Omental fat pad (tissue), 4 donors: ENCODE measurements around the gene DLX1. TPM values are rescaled to one million over a fixed set of nuclear protein-coding genes. Genes with fewer than 3 reads are reported as not detected.
"Not testable (repeated sequence)": the region's sequence is repeated elsewhere in the genome, so short reads cannot be mapped to it uniquely, and the experiment has no call there.

Experiments used
- ATAC-seq: fragments of 150-250 bp; one replicate; pipeline ENCODE4 v1.9.1; 2016; ENCODE audit warnings: mild to moderate bottlenecking, moderate library complexity; ENCODE audit not compliant: low FRiP score
- DNase-seq: peaks from one replicate; pipeline ENCODE4 v3.0.0-alpha.2; 2019; ENCODE audit warnings: low spot score
- total RNA-seq, 4 donors: library from RNA; depleted of rRNA; stranded (reverse); fragments of >200 nt; gene quantifications; one replicate each; pipeline ENCODE4 v1.1.0, GENCODE V29; 2016
- TF ChIP-seq, protein P1 (sequence below), 3 donors: fragments of 450-650 bp; IDR thresholded peaks; one replicate each; pipeline ENCODE4 v1.5.1; 2016 to 2017; ENCODE audit warnings: antibody characterized with exemption in 3 of 3, mild to moderate bottlenecking in 3 of 3, moderate library complexity in 2 of 3

DLX1 gene
- total RNA-seq, 4 donors from 2014 or later = 0.09 TPM; not detected in 3

DNA sequence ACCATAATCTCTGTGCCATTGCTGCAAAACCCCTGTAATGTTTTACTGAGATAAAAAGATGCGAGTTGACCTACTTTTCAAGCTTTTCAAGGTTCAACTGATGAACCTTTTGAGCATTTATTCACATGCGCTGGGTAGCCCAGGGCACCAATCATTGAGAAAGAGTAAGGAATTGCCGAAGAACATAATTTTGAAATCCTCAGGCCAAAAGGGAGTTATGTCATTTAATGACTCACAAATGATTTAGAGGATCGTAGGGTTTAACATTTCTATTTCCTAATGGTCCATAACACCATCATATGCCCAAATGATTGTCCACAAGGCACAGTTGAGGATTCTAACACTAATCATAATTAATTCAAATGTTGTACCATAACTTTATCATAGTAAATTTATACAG is 20.2 kb upstream of the DLX1 start:
- no peak for DNase-seq
- TF ChIP-seq, protein P1, sequence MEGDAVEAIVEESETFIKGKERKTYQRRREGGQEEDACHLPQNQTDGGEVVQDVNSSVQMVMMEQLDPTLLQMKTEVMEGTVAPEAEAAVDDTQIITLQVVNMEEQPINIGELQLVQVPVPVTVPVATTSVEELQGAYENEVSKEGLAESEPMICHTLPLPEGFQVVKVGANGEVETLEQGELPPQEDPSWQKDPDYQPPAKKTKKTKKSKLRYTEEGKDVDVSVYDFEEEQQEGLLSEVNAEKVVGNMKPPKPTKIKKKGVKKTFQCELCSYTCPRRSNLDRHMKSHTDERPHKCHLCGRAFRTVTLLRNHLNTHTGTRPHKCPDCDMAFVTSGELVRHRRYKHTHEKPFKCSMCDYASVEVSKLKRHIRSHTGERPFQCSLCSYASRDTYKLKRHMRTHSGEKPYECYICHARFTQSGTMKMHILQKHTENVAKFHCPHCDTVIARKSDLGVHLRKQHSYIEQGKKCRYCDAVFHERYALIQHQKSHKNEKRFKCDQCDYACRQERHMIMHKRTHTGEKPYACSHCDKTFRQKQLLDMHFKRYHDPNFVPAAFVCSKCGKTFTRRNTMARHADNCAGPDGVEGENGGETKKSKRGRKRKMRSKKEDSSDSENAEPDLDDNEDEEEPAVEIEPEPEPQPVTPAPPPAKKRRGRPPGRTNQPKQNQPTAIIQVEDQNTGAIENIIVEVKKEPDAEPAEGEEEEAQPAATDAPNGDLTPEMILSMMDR (IDR thresholded peaks at IDR 0.05) = no peak
- no peak for ATAC-seq

DNA sequence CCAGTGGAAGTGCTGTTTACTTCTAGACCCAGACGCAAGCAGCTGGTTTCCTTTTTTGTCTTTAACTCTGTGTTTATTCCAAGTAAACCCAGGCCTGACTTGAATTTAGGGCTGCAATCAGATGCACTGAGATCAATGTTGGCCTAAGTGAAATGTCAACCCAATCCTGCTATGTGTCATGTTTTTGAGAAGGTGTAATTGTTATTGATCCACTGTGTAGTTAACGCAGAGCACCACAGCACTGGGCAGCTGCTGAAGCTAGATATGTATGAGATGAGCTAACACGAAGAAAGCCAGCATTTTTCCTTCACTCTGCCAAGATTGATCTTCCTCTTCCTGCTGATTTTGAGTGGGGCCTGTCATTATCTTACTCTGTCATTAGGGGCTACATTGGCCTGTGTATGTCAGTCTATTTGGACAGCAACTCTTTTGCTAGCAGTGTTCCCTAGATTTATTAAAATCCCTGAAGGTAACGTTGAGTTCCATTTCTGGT is 18.9 kb upstream of the DLX1 start:
- TF ChIP-seq, protein P1 (IDR thresholded peaks at IDR 0.05) = no peak
- DNase-seq = no peak
- ATAC-seq = no peak

DNA sequence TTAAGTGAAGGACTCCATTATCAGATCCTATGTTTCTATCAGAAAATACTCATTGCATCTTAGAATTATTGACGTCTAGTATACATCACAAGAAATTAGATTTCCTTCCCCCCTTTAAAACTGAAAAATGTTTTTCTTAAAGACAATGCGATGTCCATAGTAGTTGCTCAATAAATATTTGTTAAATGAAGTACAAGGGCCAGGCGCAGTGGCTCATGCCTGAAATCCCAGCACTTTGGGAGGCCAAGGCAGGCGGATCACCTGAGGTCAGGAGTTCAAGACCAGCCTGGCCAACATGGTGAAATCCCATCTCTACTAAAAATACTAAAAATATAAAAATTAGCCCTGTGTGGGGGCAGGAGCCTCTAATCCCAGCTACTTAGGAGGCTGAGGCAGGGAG is 17.4 kb upstream of the DLX1 start:
- DNase-seq, ATAC-seq: not testable (repeated sequence)

DNA sequence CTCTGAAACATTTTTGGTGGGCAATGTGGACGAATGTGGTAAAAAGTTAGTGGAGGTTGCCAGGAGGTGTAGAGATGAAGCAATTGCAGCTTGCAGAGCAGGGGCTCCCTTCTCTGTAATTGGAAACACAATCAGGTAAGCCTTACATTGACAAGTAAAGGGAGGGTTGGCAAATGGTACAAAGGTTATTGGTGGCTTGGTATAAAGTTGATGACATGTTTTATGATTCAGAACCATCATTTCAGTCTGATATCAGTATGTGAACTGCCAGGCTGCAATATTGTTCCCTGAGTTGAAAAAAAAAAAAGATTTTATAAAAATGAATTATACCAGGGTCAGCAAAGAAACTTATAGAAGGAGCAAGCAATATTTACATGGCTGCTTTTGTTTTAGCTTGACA is 14.4 kb upstream of the DLX1 start:
- DNase-seq (no peak), ATAC-seq (no peak)
- TF ChIP-seq, protein P1 (IDR thresholded peaks at IDR 0.05) = no peak

DNA sequence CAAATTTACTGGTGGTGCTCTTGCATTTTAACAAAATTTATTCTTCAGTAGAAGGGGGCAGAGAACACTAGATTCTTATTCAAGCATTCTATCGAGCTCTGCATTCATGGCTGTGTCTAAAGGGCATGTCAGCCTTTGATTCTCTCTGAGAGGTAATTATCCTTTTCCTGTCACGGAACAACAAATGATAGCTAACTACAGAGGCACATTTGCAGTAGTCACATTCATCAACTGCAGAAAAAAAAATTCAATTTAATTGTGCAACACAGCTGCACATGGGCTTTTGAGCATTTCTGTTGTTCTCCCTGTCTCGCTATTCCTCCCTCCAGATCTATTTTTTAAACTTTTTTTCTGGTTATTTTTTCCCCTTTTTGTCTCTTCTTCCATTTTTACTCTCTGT is 13.0 kb upstream of the DLX1 start:
- TF ChIP-seq, protein P1 (IDR thresholded peaks at IDR 0.05) = no peak
- DNase-seq (no peak), ATAC-seq (no peak)

DNA sequence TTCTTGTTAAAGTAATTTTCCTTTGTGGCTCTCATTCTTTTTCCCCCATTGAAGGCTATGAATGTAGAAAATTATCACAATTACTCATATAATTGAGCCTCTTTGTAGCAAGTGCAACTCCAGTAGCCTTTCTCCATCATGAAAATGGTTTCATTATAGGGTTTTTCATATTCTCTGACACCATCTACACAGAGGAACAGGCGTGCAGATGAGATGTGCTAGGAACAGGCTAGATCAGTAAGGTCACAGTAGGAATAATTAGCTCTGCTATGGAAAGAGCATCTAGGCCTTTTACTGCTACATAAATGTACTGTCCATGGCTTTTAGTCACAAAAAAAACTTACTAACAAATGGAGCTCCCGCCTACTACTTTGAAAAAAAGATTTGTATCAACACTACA is 12.6 kb upstream of the DLX1 start:
- TF ChIP-seq, protein P1 (IDR thresholded peaks at IDR 0.05) = no peak
- ATAC-seq = no peak
- no peak for DNase-seq

DNA sequence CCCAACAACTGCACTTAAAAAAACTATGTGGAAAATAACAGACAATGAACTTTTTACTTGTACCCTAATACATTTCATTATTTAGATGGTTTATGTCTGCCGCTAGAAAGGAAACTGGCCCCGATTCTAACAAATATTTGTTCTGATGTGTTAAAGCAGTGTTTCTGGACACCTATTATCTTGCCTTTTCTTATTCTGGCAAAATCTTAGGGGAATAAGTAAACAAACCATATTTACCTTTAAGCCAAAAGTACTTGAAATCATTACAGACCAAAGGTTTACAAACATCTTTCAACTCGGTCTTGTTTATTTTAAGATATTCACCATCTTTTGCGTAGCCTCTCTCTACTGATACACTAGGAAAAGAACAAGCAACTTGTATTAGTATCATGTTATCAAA is 11.8 kb upstream of the DLX1 start:
- ATAC-seq = no peak
- TF ChIP-seq, protein P1 (IDR thresholded peaks at IDR 0.05) = no peak
- DNase-seq = no peak

DNA sequence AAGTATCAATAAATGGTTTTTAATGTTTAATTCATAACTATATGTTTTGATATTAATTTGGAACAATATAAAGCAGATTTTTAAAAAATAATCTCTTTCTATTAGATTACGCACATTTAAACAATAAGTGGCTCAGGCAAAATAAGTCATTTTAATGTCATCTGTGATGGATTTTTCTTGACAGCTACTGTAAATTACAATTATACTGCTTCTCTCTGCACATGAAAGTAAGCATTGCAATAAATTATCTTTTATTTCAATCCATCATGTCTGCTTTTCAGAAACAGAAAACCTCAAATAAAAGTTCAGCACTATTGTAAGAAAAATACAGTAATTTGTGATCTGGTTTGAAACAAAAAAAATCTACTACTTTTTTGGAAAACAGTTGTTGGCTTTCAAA is 11.1 kb upstream of the DLX1 start:
- DNase-seq (no peak), ATAC-seq (no peak)
- TF ChIP-seq, protein P1 (IDR thresholded peaks at IDR 0.05) = no peak
